Medulla oblongata (tissue), 1 donor: ENCODE results near the gene SLC25A22.

Experiments used
- DNase-seq: peaks from one replicate; pipeline ENCODE4 v3.0.0-alpha.2; 2015; ENCODE audit errors: extremely low spot score

SLC25A22 gene

DNA sequence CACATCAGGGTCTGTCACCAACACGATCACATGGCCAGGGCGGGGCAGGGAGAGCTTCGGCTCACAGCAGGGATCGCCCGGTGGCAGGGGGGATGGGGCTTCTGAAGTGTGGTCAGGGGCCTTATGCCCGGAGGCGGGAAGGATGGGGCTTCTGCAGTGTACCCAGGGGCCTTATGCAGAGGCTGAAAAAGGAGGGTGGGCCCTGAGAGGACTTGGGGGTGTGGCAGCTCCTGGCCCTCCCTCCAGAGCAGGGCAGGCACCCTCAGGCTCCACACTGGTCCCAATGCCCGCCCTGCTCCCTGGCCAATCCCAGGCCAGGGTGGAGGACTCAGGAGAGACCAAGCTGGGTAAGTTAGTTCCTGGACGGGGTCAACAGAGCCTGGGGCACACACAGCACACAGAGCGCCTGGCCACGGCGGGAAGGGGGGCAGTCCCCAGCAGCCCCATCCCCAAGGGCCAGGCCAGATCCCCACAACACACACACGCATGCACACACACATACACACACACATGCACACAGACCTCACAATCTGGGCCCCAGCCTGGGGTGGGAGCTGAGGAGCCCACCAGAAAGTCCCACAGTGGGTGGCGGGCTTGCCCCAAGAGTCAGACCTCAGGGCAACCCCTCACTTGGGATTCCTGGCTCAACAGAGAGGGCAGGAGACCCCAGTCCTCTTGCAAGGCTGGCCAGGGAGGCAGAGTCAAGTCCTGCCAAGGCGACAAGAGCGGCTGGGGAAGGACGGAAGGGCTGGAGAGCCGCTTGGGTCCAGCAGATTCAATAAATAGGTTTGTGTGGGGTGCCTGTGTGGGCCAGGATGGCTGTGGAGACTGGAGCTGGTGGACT lies 7.1 kb downstream of the SLC25A22 start:
- DNase-seq, result no peak

DNA sequence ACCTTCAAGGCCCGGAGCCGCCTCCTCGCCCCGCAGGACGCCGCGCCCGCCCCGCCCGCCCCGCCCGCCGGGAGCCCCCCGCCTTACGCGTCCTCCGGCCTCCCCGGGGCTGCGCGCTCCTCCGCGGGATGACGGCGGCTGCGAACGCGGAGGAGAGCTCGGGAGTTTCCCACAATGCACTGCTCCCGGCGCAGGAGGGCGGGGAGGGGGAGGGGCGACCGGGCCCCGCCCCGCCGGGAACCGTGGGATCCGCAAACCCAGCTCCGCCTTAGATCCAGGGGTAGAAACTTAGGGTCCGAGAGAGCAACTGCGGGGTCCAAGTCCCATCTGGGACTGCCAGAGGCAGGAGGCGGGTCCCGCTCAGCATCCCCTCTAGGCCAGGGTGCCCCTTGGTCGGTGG lies 8.1 kb downstream of the SLC25A22 start, which contains the start of gene CEND1:
CEND1 (minus strand) TSS at position 148 of the 400 bp plus-strand sequence. CDS start 1,514 bp downstream, outside the sequence.
- DNase-seq, result peak; percentile 66

DNA sequence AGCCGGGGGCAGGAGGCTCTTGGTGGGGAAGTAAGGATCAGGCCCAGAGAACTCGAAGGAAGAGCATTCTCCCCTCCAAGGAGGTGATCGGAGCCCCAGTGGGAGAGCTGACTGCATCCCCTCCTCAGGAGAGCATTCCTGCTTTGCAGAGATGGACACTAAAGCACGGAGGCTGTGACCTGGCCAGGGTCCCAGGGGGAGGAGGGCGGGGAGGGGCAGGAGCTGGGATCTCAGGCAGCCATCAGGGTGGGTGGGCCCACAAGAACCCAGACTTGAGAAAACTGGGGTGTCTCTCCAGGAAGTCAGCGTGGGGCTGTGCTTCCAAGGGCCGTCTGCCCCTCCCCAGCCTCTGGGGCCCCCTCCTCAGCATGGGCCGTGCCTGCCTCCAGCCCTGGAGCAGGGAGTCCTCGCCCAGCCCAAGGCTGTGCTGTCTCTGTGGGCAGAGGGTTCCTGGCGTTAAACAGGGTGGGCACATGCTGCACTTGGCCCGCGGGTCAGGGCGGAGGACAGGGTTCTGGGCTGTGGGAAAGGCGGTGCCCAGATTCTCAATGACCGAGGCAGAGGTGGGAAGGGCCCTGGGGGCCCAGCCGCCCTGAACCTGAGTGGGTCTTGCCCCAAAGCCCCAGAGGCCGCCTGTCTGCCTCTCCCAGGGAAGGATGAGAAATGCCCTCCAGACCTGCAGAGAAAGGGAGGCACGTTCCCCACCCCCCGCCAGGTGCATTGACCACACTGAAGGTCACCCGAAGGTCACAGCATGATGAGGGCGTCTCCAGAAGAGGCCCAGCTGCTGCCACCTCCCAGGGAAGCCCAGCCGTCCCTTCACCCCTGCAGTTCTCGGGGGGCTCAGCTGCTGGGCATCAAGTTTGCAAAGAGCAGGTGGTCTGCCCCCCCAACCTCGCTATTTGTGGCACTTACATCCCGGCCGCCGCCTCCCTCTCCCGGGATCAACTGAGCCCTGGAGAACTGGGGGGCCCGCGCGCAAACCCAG lies 8.8 kb downstream of the SLC25A22 start:
- no peak for DNase-seq

DNA sequence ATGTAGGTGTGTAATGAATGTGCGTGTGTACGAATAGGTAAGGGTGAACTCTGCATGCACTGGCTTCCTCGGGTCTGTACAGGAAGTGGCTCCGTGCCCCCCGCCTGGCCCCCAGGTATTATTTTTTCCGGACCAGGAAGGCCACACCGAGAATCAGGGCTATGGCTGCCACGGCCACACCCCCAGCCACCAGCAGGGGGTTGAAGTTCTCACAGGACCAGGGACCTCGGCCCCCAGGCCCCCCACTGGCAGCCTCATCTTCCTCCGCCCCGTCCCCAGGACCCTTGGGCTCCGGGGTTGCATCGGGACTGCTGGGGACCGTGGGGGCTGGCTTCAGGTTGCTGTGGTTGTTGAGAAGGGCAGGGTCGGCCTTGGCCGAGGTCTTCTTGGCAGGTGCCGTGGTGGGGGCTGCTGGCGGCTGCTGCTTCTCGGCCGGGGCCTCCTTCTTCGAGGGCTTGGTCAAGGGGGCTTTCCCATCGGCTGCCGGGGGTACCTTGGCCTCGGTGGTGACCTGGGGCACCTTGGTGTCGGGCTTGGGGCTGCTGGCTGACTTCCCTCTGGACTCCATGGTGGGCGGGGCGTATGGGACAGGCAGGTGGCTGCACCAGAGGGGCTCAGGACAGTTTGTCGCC lies 10.0 kb downstream of the SLC25A22 start:
- no peak for DNase-seq

DNA sequence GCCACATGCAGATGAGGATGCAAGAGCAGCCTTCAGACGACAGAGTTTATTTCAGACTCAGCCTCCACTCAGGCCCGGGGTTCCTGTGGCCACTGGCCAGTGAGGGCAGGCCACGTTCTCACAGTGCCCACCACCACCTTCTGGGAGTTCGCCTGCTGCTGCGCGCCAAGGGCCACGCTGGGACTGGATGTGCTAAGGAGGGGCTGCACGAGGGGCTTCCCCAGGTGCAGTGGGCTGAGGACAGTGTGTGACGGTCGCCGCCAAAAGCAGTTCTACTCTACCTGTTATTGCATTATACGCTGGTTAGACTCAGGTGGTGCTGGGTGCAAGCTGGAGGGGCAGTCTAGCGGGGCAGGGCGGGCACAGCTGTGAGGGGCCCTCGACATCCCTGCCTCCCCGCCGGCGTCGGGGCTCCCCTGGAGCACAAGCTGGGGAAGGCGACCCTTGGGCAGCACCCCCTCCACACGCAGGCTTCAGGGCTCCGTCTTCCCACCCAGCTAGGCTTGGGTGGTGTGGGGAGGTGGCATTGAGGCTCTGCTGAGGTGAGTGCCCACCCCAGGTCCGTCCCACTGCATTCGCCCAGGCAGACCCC lies 10.9 kb downstream of the SLC25A22 start:
- no peak for DNase-seq

DNA sequence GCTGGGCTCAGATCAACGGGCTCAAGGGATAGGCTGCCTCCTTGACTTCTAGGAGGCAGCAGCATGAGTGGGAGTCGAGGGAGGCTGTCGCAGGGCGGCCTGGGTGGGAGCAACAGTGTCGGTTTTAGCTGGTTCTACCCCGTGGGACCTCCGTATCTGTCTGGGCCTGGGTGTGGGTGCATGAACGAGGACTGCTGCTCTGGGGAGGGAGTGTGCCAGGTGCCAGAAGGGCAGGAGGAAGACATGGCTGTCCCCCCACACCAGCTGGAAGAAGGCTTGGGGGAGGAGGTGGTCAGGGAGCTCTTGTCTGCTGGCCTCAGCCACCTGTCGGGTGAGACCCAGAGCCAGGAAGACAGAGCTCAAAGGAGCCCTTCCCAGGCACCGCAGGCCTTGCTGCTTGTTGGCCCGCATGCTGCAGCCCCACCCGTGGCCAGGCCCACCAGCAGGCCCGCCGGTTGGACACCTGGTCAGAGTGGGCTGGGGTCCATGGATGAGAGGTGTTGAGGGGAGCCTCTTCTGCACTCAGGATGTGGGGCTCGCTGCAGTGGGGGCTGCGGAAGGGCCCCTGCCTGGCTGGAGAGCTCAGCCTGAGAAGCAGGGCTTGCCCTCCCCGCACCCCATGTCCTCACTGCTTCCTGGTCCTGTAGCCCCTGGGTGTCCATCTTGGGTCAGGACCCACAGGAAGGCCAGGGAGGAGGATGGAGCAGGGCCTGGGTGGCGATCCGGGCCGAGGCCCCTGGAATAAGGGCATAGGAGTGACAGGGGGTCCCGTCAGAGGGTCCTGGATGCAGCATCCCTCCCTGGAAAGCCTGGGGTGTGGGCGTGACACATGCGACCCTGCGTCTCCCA lies 11.6 kb downstream of the SLC25A22 start:
- no peak for DNase-seq

DNA sequence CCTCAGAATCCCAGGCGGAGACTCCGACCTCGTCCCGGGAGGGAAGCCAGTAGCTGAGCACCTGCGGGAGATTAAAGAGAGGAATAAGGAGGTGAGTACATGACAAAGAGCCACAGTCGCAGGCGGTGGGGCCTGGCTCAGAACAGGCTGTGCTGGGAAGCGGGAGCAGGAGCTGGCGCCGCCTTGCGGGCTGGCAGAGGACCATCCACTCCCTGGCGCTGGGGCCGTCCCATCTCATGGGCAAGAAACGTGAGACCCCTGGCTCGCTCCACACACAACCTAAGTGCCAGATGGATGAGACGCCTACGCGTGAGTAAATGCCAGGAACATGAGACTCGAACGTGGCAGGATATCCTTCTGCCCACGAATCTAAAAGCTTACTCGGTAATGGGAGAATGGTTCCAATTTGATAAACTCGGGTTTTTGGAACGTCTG lies 14.5 kb downstream of the SLC25A22 start:
- peak; percentile 81 for DNase-seq

DNA sequence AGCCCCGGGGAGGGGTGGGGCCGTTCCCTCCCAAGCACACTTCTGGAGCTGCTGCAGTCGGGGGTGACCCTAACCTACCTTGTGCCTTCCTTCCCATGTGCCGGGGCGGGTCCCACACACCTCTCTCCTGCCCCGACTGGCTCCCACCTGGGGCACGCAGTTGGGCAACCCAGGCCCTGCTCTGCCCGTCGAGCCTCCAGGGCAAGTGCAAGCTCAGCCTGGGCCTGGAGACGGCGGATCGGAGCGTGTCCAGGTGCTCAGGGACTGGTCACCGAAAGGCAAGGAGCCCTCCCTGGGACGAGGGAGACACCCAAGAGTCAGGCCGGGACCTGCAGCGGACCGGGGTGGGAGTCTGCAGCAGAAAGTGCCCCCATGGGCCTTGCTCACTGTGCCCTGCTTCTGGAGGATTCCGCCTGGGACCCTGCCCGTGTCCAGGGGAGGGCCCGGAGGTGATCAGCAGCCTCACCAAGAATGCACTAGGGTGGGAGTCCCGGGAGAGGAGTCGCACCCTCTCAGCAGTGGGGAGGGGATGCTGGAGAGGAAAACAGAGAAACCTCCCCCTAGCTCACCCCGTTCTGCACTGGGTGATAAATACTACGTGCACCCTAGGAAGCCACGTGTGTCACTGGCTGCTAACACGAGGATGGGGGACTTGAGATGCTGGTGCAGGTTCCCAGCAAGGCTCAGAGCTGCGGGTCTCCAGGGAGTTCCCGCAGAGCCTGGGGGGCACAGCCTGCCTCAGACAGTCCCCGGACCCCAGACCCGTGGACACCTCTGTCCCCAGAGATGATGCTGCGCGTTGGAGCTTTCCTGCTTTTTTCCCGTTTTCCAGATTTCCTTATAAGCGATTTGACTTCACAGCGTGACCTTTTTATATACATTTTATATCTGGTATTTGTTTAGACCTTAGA lies 15.6 kb downstream of the SLC25A22 start:
- no peak for DNase-seq

DNA sequence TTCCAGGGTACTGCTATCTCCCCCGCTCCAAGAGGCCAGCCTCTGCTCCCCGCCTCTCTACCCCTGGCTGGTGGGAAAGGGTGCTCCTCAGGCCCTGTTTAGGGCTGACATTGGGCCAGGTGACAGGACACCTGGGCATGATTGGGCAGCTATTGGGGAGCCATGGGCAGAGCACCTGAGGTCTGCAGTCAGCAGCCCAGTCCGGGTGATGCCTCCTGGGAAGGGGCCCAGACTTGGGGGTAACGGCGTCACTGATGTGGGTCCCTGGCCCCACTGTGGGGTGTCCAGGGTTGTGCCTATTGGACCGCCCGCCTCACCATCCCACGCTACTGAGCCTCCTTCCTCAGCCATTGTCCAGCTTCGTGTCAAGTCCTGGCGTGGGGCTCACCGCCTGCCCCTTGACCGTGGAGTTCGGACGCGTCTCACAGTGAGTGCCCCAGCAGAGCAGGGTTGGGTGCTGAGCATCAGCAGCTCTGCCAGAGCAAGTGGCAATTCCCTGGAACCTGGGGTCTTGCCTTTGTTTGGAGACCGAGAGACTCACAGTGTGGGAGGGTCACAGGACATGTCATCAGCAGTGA lies 18.0 kb downstream of the SLC25A22 start:
- DNase-seq, result no peak

DNA sequence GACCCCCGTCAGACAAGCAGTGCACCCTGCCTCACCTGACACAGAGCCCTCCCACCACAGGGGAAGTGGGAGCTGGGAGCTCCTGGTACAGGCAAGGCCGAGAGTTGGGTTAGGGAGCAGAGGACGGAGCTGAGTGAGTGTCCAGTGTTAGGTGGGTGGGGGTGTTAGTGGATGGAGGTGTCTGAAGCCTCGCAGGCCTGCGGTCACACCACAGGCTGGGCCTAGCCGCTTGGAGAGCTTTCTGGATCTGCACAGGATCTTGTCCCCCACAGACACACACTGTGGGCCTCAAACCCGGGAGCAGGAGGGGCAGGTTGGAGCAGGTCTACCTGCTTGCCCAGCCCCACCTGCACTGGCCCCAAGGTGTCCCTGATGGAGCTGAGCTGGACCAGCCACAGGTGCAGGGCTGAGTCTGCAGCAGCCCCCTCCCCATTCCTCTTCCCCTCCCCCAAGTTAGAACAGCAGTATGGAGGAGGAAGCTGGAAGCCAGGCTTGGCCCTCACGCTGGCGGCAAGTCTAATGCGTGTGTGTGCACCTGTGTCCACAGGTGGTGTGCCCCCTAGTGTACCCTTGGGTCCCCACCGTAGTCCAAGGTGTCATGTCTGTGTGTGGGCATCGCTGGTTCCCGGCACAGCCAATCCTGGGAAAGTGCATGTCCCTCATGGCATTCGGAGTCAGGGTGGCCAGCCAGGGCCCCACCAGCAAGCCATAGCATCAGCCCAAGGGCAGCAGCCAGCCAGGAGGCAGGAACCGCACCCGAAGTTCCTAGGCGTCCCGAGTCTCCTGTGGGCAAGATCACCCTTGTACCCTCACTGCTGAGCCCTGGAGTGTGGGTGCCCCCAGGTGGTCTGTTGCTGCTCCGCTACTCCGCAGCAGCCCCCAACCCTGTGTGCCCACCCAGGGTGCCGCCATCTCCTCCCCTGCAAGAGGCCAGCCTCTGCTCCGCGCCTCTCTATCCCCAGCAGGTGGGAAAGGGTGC lies 18.8 kb downstream of the SLC25A22 start:
- DNase-seq, result no peak

DNA sequence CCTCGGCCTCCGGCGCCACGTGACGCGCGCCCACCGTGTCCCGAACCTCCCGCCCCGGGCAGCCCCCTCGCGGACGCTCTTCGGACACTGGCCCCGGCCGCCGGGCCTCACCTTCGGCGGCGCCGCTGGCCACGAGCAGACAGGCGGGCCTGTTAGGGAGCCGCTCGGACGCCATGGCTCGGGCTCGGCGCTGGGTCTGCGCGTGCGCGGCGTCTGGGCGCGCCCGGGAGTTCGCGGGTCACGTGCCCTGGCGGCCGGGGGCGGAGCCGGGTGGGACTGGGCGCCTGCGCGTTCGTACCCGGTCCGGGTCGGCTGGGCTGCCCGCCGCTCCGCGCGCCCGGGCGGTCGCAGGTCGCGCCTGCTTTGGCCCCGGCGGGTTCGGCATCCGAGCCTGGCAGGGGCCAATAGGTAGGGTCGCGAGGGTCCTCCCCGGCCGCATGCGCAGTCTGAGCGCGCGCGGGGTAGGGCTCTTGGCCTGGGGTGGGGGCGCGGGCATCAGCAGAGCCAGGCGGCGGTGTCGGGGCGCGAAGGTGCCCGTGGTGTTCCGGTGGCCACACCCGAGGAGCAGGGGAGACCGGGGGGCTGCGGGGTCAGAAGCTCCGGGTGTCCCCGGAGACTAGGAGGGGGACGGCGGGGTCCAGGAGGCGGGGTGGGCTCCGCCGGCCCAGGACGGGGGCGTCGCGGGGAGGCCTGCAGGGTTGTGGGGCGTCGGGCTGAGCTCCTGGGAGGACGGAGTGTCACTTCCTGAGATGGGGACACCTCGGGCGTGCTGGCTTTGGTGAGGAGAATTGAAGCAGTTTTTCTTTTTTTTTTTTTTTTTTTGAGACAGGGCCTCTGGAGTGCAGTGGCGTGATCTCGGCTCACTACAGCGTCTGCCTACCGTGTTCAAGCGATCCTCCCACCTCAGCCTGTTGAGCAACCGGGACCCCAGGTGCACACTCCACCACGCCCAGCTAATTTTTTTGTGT lies 20.5 kb downstream of the SLC25A22 start, which contains the start of gene GATD1:
GATD1 (minus strand) TSS at position 200 of the 968 bp plus-strand sequence; CDS start at position 175, 25 bp downstream.
- DNase-seq, result peak; percentile 89

DNA sequence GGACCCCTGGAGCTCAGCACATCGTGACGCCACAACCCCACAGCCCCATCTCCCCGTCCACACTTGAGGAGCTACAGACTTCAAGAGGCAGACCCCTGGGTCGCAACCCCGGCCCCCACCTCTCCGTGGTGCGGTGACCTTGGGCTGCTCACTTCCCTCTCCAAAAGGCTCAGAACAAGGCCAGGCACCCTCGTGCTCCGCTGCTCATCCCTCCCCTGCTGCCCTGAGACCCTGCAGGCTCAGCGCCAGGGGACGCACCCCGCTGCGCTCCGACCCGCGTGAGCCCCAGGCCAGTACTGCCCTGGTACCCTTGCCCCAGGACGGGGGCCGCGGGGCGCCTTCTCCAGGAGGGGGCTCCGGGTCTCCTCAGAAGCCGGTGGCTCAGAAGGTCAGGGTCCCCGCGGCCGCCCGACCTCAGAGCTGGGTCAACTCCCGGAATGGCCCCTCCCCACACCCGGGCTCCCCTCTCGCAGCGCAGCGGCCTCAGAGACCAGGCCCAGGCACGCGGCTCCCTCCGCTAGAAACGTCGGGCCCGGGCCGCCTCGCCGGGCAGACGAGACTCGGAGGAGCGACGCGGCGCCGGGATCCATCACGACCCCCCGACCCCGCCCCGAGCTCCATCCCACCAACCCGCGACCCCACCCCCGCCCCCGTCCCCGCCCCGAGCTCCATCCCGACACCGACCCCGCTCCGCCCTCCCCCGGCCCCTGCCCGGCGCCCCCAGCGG lies 21.4 kb downstream of the SLC25A22 start:
- DNase-seq, result no peak

DNA sequence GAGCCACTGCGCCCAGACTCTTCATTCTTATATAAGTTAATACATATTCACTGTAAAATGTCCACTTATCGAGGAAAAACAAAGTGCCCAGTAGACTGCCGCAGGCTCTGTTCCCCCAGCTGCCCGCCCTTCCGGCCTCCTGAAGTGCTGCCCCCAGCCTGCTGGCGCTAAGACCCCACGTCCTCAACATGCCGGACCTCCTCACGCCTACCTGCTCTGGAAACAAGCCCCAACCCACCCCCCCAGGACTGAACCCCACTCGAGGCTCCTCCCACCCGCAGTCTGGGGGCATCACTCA lies 21.9 kb downstream of the SLC25A22 start:
- no peak for DNase-seq

DNA sequence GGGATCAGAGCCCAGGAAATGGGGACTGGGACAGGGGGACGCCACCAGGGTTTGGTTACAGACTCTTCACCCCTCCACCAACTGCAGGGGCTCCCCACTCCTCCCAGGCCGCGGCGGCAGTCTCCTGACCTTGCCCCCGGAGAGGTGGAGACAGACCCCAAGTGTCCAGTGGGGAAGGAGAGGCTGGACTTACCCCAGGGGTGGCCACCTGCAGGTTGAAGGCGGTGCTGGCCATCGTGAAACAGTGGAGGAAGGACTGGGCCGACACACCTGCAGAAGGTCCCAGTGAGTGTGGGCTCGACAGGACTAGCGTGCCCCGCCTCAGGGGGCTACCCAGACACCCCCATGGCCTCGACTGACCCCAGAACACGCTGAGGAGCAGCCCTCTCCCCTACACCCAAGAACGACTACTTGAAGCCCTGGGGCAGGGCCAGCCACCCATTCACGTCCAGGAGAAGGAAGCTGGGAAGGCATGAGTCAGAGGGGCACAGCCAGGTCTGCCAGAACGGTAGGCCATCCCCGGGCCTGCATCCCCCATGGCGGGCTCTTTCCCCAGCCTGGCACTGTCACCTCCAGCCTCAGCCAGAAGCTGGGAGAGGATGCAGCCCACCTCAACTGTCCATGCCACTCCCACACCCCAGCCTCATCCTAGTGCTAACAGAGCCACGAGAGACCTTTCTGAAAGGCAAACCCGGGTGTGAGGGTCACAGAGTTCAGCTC lies 23.0 kb downstream of the SLC25A22 start:
- no peak for DNase-seq

DNA sequence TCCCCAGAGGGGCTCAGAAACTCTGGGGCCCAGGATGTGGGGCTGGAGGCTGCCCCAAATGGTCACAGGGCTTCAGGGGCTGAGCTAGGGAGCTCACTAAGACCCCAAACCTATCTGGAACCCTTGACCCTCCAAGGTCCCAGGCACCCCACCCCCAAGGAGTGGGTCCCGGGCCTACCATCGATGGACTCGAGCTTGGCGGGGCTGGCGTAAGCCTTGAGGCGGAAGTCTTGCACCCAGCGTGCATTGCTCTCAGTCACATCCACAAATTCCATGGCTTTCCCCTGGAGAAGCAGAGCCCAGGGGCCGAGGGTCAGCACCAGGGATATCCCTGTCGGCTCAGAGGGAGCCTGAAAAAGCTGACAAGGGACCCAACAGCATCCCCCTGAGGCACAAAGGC lies 24.3 kb downstream of the SLC25A22 start:
- no peak for DNase-seq
